Fibroblast of peridontal ligament (primary cell): Measurements from ENCODE around the gene DCUN1D3.
"Not testable (repeated sequence)": the region's sequence is repeated elsewhere in the genome, so short reads cannot be mapped to it uniquely, and the experiment has no call there.

Experiments used
- DNase-seq: peaks from one replicate; pipeline ENCODE4 v3.0.0-alpha.2; 2010; ENCODE audit errors: extremely low read depth

The DCUN1D3 gene

GRCh38 chr16:20900299-20901067 is at the start of gene DCUN1D3, which contains the start of gene LYRM1:
Gene DCUN1D3 (minus strand): TSS chr16:20900358. CDS start chr16:20862538, 37,820 bp downstream.
Gene LYRM1 (plus strand): TSS chr16:20900771. CDS start chr16:20915556, 14,785 bp downstream.
- DNase-seq = peak; percentile 99

- no peak for DNase-seq
Observed at GRCh38 chr16:20949660-20950059, 49.5 kb upstream of the DCUN1D3 start.

DNA sequence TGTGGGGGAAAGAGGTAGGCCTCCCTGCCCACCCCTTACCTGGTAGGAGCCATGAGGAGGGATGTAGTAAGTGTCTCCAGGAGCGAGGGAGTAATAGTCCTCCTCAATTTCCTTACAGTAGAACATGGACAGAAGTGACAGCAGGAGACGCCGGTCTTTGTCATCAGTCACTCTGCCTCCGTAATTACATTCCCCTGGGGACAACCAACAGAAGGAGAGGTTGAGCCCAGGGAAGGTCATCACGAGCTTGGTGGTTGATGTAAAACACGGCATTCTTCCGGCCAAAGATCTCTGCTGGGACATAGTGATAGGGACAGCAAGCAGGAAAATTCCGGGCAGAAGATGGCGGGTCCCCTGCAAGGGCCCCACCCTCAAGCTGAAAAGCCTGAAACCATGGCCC is 48.3 kb upstream of the DCUN1D3 start:
- no peak for DNase-seq

DNA sequence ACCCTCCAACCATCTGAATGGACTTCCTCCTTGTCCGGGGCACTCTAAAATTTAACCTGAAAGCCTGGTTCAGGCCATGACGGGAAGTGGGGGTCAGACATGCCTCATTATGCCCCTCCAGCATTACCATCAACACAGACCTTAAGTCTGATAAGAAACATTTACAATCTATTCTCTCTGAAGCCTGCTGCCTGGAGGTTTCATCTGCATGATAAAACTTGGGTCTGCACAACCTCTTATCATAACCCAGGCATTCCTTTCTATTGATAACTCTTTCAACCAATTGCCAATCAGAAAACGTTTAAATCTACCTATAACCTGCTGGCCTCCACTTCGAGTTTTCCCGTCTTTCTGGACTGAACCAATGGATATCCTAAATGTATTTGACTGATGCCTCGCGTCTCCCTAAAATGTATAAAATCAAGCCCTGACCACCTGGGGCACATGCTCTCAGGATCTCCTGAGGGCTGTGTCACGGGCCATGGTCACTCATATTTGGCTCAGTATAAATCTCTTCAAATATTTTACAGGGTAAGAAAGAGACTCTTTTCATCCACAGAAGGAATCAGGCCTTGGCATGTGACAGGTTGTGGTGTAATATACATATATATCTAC is 46.0 kb upstream of the DCUN1D3 start:
- no peak for DNase-seq

DNA sequence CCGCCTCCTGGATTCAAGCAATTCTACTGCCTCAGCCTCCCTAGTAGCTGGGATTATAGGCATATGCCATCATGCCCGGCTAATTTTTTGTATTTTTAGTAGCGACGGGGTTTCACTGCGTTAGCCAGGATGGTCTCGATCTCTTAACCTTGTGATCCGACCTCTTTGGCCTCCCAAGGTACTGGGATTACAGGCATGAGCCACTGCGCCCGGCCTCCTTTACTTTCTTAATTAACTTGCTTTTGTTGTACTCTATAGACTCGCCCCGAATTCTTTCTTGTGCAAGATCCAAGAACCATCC is 45.4 kb upstream of the DCUN1D3 start:
- not testable (repeated sequence) for DNase-seq

DNA sequence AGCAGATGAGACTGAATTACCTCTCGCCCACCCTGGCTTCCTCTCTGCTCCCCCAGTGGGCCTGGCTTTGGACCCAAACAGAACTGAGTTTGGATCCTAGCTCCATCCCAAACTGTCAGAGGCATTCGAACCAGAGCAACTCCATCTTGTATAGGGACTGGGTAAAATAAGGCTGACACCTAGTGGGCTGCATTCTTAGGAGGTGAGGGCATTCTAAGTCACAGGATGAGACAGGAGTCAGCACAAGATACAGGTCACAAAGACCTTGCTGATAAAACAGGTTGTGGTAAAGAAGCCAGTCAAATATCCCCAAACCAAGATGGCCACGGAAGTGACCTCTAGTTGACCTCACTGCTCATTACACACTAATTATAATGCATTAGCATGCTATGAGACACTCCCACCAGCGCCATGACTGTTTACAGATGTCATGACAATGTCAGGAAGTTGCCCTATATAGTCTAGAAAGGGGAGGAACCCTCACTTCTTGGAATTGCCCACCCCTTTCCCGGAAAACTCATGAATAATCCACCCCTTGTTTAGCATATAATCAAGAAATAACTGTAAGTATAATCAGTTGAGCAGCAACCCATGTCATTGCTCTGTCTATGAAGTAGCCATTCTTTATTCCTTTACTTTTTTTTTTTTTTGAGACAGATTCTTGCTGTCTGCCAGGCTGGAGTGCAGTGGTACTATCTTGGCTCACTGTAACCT is 44.9 kb upstream of the DCUN1D3 start:
- DNase-seq = peak; percentile 38

DNA sequence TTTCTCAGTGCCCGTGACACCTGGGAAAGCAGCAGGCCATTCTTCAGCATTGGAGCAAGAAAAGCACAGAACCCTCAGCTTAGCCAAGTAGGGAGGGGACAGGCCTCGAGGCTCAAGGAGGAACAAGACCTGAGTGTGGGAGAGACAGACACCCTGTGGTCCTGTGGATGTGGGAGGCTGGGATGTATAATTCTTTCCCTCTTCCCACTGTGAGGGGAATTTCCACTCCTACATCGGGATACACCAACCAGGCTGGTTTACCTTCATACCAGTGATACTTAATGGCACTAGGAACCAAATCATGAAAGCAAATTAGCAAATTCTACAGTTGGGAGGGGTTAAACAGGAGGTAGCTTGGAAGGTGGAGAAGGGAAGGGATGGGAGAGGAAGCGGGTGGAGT is 42.1 kb upstream of the DCUN1D3 start:
- no peak for DNase-seq

GRCh38 chr16:20941636-20941926 is 41.4 kb upstream of the DCUN1D3 start:
- DNase-seq = no peak

- DNase-seq = no peak
Observed at GRCh38 chr16:20940871-20941635, 40.9 kb upstream of the DCUN1D3 start.

- no peak for DNase-seq
Observed at GRCh38 chr16:20939611-20940010, 39.5 kb upstream of the DCUN1D3 start.

GRCh38 chr16:20938426-20938825 is 38.3 kb upstream of the DCUN1D3 start:
- peak; percentile 59 for DNase-seq

- no peak for DNase-seq
Observed at GRCh38 chr16:20937736-20938135, 37.6 kb upstream of the DCUN1D3 start.

- no peak for DNase-seq
Observed at GRCh38 chr16:20933589-20933988, 33.4 kb upstream of the DCUN1D3 start.

- DNase-seq = no peak
Observed at GRCh38 chr16:20931066-20931600, 31.0 kb upstream of the DCUN1D3 start.

GRCh38 chr16:20930365-20930690 is 30.2 kb upstream of the DCUN1D3 start:
- no peak for DNase-seq

DNA sequence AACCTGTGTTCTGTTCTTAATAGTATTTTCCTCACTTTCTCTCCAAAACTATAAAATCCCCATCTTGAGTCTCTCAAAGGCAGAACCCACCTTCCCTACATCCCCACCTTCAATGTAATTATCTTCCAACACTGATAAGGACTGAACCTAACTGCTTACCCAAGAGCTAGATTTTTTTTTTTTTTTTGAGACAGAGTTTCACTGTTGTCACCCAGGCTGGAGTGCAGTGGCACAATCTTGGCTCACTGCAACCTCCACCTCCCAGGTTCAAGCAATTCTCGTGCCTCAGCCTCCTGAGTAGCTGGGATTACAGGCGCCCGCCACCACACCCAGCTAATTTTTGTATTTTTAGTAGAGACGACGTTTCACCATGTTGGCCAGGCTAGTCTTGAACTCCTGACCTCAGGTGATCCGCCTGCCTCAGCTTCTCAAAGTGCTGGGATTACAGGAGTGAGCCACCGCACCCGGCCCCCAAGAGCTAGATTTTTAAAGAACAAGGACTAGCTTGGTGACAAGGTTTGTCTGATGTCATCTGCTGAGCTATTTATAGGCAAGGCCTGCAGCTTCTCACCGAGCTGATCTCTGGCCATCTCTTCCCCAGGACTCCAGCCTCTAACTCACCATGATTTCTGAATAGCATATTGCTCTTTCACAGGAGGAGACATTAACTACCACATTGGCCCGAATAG is 29.7 kb upstream of the DCUN1D3 start:
- peak; percentile 15 for DNase-seq

DNA sequence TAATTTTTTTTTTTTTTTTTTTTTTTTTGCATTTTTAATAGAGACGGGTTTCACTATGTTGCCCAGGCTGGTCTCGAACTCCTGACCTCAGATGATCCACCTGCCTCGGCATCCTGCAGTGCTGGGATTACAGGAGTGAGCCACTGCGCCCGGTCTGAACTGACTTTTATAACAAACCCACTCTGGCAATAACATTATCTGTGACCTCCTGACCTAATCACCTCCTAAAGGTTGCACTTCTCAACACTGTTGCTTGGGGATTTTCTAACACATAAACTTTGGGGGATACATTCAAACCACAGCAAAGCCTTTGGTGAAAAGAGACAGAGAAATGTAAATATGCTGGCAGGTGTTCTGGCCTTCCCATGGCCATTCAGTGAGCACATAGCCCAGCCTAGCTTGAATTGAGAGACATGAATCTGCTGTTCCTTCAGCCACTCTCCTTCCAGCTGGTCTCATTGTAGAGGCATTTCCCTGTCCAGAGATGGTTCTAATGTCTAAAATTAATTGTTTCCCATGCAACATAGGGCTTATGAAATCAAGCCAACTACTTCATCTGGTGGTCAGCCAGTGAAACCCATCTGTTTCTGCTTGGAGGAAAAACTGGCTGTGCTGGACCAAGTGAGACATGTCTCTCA is 28.7 kb upstream of the DCUN1D3 start:
- DNase-seq = peak; percentile 87

GRCh38 chr16:20925751-20926150 is 25.6 kb upstream of the DCUN1D3 start:
- no peak for DNase-seq

DNA sequence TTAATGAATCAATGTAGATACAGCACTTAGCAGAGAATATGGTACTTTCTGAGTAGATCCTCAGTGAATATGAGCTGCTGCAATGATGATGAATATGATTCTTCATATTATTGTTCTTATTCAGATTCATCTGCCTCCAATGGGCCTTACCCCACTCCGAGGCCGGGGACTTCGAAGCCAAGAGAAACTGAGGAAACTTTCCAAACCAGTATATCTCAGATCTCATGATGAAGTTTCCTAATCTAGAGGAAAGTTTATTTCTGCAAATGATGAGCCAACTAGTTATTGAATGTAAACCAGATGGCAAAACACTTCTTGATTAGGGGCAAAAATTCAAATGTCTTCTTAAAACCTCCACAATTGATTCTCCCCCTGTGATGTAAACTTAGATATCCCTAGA is 23.7 kb upstream of the DCUN1D3 start:
- DNase-seq = peak; percentile 67

- DNase-seq = no peak
Observed at GRCh38 chr16:20920799-20921198, 20.6 kb upstream of the DCUN1D3 start.

- DNase-seq = no peak
Observed at GRCh38 chr16:20920091-20920490, 19.9 kb upstream of the DCUN1D3 start.
